GM21619 (cell line): ENCODE measurements around the gene SCRN2.

Source experiments
- ATAC-seq: cut with Tn5 transposase; IDR thresholded peaks from one replicate; pipeline ENCODE4 v1.9.1; 2021; ENCODE audit not compliant: unreplicated experiment

The SCRN2 gene

DNA sequence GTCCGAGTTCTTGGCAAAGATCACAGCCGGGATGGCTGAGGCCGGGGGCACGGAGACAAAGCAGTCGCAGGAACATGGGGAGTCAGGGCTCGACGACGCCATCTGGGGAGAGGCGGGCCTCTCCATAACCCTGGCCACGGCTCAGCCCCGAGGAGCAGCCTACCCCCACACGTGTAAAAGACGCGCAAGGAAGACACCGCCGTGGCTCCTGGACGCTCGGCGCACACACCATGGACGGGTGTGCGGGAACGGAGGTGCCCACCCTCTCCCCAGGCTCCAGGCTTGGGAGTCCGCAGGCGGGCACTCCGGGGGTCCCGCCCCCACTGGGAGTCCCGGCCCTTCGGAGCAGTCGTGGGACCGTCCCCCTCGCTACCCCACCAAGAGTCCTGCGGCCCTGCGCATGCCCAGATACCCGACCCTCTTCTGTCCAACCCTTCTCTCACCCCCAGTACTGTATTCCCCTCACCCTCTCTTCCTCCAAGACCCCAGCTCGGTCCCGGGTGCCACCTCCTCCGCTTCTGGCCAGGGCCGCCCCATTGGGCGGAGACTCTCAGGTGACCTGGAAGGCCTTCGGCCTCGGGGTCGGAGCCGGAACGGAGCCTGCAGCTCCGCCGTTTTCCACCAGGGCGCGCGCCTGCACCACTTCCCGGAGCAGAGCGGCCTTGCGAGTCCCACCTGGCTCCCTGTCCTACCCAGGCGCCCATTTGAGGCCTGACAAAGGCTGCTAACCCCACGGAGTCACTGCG, at the start of gene SCRN2:
SCRN2 (minus strand) TSS at position 532 of the 746 bp plus-strand sequence; CDS start at position 102, 430 bp downstream.
- ATAC-seq = peak; percentile 77

GRCh38 chr17:47889734-47890529, 48.9 kb upstream of the SCRN2 start:
- no peak for ATAC-seq

DNA sequence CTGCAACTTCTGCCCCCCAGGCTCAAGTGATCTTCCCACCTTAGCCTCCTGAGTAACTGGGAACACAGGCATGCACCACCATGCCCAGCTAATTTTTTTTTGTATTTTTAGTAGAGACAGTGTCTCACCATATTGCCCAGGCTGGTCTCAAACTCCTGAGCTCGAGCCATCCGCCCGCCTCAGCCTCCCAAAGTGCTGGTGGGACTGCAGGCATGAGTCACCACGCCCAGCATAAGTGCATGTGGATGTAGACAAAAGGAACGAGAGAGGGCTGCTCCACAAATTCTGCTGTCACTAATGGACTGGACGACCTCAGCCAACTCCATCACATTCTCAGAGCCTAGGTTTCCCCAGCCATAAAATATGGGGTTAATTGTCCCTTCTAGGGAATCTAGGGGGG, 47.2 kb upstream of the SCRN2 start:
- no peak for ATAC-seq

DNA sequence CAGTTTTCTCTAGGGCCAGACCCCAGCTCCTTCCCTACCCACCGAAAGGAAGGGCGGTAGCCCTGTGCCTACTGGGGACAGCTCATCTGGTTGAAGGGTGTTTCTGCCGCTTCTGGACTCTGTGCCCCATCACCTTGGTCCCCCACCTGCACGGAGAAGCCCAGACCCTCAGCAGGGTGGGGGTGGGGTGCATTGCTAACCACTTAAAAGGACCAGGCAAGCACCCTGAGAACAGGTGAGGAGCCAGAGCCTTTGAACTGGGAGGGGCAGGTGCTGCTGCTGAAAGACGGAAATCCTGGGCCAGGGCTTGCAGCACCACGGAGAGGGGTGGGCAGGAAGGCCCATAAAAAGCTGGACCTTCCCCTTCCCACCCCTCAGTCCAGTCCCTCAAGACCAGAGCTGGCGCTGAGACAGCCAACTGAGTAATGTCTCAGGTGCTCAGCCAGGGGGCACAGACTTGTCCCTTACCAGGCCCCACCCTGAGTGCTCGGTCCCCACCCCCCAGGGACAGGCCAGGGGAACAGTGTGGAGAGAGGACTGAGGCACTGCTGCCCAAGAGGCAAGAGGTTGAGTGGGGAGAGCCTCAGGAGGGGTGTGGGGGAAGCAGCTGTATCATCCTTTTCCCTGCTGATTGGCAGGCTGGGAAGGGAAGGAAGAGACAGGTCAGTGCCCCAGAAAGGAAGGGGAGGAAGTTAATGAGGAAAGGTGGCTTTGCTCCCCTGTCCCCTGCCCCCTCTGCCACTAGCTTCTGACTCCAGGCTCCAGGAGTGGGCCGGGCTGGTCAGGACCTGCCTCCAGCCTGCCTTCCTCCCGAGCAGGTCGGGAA, 44.0 kb upstream of the SCRN2 start:
- ATAC-seq = no peak

GRCh38 chr17:47884427-47884740, 43.3 kb upstream of the SCRN2 start:
- ATAC-seq = no peak

DNA sequence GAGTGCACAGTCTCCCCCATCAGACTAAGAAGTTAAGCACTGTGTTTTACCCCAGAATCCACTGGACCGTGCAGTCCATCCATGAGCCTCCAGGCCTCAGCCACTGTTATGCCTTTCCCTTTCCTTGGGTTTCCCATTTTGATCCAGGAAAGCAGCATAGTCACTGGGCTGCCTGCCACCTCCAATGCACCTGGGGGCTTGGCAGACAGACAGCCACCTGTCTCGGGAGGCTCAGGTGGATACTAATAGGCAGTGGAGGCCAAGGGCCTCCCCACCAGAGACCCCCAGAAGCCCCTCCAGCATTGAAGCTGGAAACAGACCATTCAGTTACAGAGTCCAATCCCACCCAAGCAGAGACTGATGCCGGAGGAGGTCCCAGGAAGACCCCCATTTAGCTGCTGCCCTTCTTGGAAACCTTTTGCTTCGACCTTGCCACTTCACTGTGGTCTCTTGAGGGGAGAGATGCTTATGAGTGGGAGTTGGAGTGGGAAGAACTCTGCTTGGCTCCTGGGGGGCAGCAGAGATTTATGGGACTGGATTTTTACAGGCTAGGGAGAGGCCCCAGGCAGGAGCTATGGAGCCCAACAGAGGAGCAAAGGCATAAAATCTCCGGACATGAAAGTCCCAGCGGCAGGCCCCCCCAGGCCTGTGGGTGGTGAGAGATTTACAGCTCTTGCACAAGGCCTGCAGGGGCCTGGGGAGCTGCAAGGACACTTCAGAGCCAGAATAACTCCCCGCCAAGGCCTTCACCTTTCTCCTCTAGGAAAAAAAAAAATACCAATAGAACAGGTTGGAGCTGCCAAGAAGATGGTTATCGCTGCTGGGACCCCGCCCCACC, 42.7 kb upstream of the SCRN2 start:
- no peak for ATAC-seq

DNA sequence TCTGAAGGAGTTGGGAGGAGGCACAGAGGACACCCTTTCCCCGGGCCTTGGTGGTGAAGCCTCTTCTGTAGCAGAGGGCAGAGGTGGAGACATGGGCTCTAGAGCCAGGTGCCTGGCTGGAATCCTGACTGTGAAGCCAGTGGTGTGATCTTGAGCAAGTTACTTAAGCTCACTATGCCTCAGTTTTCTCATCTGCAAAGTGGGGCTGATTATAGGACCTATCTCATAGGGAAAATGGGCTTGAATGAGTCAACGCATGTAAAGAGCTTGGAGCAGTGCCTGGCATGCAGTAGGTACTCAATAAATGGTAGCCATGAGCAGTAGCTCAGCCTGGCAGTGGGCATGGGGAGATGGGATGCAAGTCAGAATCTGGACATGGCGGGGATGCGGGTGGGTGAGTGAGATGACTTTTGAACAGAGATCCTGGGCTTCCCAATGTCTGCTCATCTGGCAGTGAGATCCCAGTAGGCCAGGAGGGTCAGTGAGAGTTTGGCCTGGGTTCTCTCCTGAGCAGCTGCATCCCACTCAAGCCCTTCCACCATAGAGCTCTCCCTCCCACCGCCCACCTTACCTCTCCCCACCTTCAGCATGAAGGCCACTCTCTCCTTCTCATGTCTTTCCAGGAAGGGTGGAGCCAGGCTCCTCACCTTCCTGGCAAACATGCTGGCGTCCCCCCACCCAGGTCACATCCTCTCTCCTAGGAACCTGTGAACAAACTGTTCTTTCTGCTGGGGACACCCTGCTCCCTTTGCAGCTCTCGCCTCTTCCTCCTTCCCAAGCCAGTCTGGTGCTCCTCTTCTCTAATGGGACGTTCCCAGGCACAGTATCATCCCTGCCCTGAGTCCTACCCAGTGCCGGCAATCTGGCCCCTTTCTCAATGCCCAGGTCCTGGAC, 41.9 kb upstream of the SCRN2 start:
- ATAC-seq = no peak

DNA sequence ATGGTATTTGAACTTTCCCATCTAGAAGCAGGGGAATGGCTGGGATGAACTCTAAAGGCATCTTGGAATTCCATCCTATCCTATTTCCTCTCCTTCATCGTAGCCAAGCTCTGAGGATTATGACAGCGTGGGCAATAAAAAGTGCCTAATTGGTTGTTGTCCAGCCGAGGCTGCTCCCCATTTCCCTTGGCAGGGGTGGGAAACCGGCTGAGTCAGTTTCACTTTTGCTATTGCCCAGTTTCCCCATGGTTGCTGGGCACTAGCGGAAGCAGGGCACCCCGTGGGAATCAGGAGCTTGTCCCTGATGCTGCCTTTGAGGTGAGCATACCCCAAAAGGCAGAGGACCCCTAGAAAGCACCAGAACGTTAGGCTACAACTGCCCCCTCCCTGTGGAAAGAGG, 41.2 kb upstream of the SCRN2 start:
- no peak for ATAC-seq

DNA sequence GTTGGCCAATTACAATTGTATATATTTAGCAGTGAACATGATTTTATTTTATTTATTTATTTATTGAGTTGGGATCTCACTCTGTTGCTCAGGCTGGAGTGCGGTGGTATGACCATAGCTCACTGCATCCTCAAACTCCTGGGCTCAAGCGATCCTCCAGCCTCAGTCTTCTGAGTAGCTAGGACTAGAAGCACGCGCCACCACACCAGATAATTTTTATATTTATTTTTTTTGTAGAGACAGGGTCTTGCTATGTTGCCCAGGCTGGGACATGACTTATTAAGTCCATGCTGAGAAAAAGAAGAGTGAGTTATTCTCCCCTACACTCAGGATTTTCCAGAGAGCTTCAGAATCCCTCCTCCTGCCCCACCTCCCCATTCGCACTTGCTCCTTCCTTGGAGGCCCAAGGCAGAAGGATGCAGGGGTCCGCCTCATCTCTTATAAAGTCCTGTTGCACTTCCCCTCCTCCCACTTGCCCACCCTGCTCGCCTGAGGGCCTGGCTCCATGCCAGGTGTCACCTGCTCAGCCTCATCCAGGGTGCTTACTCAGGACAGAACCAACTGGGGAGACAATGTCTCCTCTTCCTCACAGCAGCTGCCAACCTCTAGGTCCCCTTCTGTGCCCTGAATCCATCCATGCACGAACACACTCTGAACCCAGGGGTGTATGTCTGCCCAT, 38.8 kb upstream of the SCRN2 start:
- ATAC-seq = no peak

DNA sequence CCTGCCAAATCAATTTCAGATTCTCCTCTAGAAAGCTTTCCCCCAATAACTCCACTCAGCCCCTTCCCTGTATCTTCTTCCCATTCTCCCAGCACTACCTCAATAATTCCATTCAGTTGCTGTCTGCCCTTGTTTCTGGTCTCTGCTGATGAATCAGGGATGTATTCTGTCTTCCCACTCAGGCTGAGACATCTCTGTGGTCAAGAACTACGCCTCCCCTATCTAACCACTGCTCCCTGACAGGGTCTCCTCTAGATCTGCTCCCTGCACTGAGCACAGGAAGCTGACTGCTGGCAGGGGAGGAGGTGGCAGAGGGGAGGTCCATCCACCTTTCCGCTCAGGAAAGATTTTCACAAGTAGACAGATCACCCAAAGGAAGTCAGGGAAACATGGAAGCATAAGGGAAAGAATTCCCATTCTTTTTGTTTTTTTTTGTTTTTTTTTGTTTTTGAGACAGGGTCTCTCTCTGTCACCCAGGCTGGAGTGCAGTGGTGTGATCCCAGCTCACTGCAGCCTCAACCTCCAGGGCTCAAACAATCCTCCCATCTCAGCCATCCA, 38.0 kb upstream of the SCRN2 start:
- ATAC-seq = no peak

DNA sequence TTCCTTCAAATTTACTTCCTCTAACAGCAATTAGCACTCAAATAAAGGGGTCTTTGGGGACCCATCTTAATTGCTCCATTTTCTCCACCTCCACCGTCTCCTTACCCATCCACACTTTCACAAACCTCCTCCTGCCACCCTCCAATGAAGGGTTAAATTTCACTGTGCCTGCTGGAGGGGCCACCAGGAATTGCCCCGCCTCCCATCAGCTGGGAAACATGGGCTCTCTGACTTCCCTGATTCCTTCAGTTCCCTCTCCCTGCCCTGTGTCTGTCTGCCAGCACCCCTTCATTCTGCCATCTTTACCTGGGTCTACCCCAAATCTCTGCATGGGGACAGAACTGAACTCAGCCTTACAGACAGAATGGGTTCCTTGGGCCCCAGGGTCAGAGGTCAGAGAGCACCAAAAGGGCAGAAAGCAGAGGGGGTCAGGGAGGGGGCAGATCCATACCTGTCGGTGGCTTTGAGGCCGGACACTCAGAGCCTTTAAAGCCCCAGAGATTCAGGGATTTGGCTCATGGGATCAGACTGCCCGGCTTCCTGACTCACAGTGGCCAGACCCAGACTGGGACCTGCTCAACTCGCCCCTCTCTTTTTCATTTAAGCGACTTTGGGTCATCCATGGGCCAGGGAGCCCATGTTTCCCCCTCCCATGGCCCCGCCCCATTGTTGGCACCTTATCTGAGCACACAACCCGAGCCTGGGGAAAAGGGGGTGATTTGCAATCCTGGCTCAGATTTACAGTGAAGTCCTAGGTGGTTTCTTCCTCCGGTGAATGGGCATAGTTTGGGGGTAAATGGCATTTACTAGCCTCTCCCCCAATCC, 37.3 kb upstream of the SCRN2 start:
- no peak for ATAC-seq

DNA sequence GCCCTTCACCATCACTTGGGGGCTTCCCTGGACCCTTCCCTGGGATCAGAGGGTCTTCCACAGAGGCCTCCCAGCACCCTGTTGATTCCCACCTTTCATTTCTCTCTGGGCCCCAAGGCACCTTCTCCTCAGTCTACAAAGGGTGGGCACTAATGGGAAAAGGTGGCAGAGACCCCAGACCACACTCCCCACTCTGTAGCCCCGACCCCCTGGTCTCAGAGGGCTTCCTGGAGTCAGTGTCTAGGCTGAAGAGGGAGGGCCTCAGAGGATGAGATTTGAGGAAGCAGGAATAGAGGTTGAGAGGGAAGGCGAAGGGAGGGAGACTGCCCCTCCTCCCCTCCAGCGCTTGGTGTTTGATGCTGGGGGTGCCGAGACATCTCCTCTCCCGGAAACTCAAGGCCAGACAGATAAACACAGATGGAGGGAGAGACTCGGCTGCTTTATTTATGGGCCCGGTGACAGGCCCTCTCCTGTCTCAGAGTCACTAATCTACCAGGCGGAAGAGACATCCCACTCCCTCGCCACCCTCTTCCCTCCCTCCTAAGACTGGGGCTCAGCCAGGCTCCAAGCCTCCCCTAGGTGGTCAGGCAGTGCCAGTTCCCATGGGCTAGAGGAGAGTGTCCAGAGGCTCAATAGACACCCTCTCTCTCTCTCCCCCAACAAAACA, 36.4 kb upstream of the SCRN2 start:
- no peak for ATAC-seq

GRCh38 chr17:47875011-47875985, 34.2 kb upstream of the SCRN2 start:
- no peak for ATAC-seq

DNA sequence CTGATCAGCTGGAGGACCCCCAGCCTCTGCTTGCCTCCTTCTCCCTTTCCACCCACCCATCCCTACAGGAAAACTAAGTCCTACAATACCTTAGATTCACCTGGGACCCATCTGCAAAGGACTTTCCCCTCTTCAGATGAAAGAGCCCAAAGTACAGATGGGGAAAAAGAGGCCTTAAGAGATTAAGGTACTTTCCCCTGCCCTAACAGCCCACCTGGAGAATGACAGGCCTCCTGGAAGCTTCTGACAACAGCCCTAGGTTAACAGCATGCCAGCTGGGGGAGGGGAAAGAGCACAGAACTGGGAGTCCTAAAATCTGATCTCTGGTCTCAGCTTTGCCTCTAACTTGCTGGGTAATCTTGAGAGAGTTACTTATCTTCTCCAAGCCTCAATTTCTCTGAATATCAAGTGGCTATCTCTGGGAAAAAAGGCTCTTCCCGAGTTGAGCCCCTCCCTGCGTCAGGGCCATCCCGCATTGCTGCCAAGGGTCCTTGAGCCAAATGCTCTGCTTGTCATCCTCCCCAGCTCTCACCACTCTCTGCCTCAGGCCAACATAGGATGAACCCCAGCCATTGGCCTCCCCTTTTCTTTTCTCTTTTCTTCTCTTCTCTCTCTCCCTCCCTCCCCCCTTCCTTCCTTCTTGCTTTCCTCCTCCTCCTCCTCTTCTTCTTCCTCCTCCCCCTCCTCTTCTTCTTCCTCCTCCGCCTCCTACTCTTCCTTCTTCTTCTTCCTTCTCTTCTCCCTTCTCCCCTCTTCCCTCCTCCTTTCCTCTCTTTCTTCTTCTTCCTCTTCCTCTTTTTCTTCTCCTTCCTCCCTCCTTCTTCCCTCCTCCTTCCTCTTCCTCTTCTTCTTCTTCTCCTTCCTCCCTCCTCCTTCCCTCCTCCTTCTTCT, 32.4 kb upstream of the SCRN2 start:
- no peak for ATAC-seq

DNA sequence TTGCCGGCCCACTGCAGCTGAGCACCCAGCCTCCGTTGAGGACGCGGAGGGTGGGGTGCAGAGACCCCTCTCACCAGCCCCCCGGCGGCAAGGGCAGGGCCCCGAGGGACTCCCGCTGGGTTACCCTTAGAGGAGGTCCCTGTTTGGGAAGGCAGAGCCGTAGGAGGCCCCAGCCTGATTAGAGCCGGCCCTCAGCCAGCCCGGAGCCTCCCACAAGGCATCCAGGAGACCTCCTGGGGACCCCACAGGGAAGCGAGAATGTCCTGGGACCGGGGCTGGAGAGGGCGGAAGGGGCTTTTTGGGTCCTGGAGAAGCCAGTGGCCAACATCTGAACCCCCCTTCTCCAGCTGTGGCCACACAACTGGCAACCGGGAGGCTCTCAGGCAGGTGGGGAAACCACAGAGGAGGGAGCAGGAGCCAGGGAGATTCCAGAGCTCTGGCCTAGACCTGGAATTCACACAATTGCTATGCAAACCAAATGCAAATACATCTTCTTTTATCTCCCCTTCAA, 31.6 kb upstream of the SCRN2 start:
- no peak for ATAC-seq
